Natural killer cell treated with Interleukin-12 subunit alpha and Interleukin-12 subunit beta and Interleukin-15 and Interleukin-18, amount 100 ng/mL, for 72 hours (primary cell): ENCODE data around the gene KRT35. TPM values are rescaled to one million over a fixed set of nuclear protein-coding genes. Genes with fewer than 3 reads are reported as not detected.

ENCODE experiments used
- ATAC-seq, 2 donors: fragments of 150-1000 bp; cut with Tn5 transposase in 1 of 2; sonication (Bioruptor Pico), chemical (Tn5 transposase) in 1 of 2; 2 replicates each; pipeline ENCODE4 v1.10.0; 2021
- DNase-seq: peaks from one replicate; pipeline ENCODE4 v3.0.0; 2022; ENCODE audit warnings: low spot score
- H3K27ac Mint-ChIP-seq, 2 donors: 1 replicate in 1 of 2; 2 replicates in 1 of 2; pipeline ENCODE4 v1.8.0; 2022; ENCODE audit warnings: mixed read lengths in 2 of 2, mild to moderate bottlenecking in 1 of 2, moderate library complexity in 1 of 2
- H3K27me3 Mint-ChIP-seq, 2 donors: 1 replicate in 1 of 2; 2 replicates in 1 of 2; pipeline ENCODE4 v1.8.0; 2022; ENCODE audit warnings: mixed read lengths in 2 of 2
- H3K36me3 Mint-ChIP-seq: one replicate; pipeline ENCODE4 v1.8.0; 2022; ENCODE audit warnings: mixed read lengths
- H3K4me1 Mint-ChIP-seq, 2 donors: 1 replicate in 1 of 2; 2 replicates in 1 of 2; pipeline ENCODE4 v1.8.0; 2022; ENCODE audit warnings: low read depth in 2 of 2, mixed read lengths in 2 of 2, mild to moderate bottlenecking in 1 of 2
- H3K4me3 Mint-ChIP-seq: one replicate; pipeline ENCODE4 v1.8.0; 2022; ENCODE audit warnings: mixed read lengths
- H3K9me3 Mint-ChIP-seq: 2 replicates; pipeline ENCODE4 v1.8.0; 2022; ENCODE audit warnings: mixed read lengths
- total RNA-seq, 2 donors: library from RNA; stranded (reverse); gene quantifications; one replicate each; pipeline ENCODE4 v1.2.3, GENCODE V29; 2022

The KRT35 gene
- total RNA-seq, 2 donors from 2014 or later: not detected

DNA sequence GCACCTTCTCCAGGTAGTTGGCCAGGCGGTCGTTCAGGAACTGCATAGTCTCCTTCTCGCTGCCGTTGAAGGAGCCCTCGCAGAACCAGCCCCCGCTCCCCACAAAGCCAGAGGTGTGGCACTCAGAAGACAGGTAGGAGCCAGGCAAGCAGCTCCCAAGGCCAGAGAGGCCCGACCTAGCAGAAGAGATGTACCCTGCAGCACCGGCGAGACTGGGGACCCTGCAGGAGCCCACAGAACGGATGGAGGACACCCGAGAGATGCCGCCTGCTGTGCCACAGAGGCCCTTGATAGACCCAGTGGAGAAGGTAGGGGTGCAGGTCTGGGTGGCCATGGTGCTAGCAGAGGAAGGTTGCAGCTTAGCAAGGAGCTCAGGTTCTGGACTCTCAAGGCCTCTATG is 8.6 kb upstream of the KRT35 start, which contains the start of gene KRT36:
Gene KRT36, minus strand, starts transcription at position 380 of the 400 bp plus-strand sequence. Its CDS starts 46 bp downstream, at position 334.
- Mint-ChIP-seq H3K27me3 (no peaks in the 10 kb centered on the region), H3K27ac (no peak within 1 kb of the TSS), H3K9me3 (no peaks in the 10 kb centered on the region), H3K4me3 (no peak within 1 kb of the TSS), H3K4me1 (no peaks in the 10 kb centered on the region), H3K36me3 (no peaks in the 10 kb centered on the region)
- ATAC-seq: no peak
- DNase-seq: peak; percentile 26

GRCh38 chr17:41486809-41487530 is 6.0 kb upstream of the KRT35 start:
- no peak overlapping the region for H3K4me3 Mint-ChIP-seq
- ATAC-seq: no peak
- H3K27ac Mint-ChIP-seq: no peak overlapping the region
- no peaks in the 10 kb centered on the region for H3K36me3 Mint-ChIP-seq
- H3K9me3 Mint-ChIP-seq: no peaks in the 10 kb centered on the region
- DNase-seq: peak; percentile 45
- H3K27me3 Mint-ChIP-seq: peaks cover 0 to 4% of the 10 kb centered on the region in 2 donors
- no peaks in the 10 kb centered on the region for H3K4me1 Mint-ChIP-seq

GRCh38 chr17:41486316-41486715 is 5.4 kb upstream of the KRT35 start:
- Mint-ChIP-seq H3K27me3 (peaks cover 0 to 4% of the 10 kb centered on the region in 2 donors), H3K4me3 (no peak overlapping the region), H3K36me3 (no peaks in the 10 kb centered on the region), H3K4me1 (no peaks in the 10 kb centered on the region), H3K9me3 (no peaks in the 10 kb centered on the region), H3K27ac (no peak overlapping the region)
- DNase-seq (peak; percentile 10), ATAC-seq (no peak)

DNA sequence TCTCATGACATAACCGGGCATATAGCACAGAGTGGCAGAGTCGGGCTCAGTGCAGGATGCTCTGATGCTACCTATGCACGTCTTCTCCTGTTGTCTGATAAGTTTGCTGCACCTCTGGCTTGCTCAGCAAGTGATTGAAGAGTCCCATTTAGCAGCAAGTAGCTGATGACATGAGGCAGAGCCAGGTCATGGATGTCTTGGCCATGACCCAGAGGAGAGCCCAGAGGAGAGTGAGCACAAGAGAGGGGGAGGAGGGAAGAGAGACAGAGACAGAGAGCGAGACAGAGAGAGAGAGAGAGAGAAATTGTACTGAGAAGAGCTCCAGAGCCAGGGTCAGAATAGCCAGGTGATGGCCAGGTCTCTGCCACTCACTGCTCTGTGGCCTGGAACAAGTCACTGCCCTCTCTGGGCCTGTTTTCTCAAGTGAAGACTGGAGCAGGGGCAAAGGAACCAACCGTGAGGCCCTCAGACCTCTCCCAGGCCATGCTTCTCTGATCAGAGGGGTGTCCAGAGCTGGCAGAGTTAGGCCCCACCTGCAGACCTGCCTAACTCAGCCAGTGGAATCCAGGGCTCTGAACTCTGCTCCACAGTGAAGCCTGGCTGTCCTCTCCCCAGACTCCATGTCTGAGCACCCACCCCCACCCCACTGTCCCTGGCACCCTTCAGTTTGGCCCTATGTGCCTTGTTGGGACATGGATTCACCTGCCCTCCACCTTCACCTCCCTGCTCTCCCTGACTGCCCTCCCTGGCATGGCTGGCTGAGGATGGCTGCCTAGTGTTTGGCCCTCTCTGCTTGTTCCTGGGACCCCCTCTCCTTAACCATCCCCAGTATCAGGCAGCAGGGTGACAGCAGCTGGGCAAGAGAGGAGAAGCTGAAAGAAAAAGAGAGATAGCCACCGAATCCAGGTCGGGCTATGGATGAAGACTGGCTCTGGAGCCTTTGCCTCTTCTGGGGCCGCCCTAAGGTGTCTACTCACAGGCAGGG is 4.3 kb upstream of the KRT35 start:
- DNase-seq (peak; percentile 23), ATAC-seq (no peak)
- Mint-ChIP-seq H3K4me3 (no peak overlapping the region), H3K36me3 (no peaks in the 10 kb centered on the region), H3K27ac (no peak overlapping the region), H3K27me3 (peaks cover 0 to 4% of the 10 kb centered on the region in 2 donors), H3K4me1 (no peaks in the 10 kb centered on the region), H3K9me3 (no peaks in the 10 kb centered on the region)

DNA sequence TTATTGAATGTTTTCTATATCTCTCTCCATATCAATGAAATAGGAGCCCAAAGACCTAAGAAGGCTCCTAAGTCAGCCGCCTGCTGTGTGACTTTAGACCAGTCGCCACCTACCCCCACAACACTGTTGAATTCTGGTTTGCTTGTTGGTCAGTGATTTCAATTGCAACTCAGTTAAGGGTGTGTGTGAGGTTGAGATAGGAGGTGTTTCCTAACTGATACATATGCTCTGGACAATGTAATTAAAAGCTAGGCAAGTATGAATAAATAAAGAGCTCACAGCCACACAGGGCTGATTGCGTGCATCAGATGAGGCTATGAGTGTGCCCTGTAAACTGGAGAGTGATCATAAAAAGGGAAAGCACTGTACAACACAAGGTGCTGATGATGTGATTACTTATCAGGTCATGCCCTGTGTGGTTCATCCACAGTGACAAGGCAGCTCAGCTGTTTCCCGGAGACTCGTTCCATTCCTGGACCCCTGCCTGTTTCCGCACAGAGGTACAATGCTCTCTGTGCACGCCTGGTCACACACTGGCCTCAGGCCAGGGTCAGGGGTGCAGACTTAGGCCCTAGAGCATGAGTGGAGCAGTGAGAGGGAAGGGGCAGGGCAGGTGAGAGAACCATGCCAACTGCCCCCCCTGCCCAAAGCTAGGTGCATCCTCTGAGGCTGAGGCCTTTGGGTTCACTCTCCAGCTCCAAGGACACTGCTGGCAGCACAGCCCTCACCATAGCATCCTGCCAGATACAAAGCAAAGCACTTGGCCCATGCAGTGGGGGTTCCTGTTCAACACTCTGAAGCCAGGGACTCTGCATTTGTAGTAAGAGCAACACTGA is 3.3 kb upstream of the KRT35 start:
- DNase-seq (peak; percentile 25), ATAC-seq (no peak)
- Mint-ChIP-seq H3K4me3 (no peak overlapping the region), H3K36me3 (no peaks in the 10 kb centered on the region), H3K9me3 (no peaks in the 10 kb centered on the region), H3K4me1 (no peaks in the 10 kb centered on the region), H3K27me3 (peaks cover 0 to 4% of the 10 kb centered on the region in 2 donors), H3K27ac (no peak overlapping the region)

- DNase-seq: no peak
- H3K36me3 Mint-ChIP-seq: no peaks in the 10 kb centered on the region
- peaks cover 0 to 4% of the 10 kb centered on the region in 2 donors for H3K27me3 Mint-ChIP-seq
- H3K9me3 Mint-ChIP-seq: no peaks in the 10 kb centered on the region
- no peak overlapping the region for H3K4me3 Mint-ChIP-seq
- no peak for ATAC-seq
- H3K27ac Mint-ChIP-seq: no peak overlapping the region
- no peaks in the 10 kb centered on the region for H3K4me1 Mint-ChIP-seq
These were observed 2.6 kb upstream of the KRT35 start for GRCh38 chr17:41483531-41483930.

DNA sequence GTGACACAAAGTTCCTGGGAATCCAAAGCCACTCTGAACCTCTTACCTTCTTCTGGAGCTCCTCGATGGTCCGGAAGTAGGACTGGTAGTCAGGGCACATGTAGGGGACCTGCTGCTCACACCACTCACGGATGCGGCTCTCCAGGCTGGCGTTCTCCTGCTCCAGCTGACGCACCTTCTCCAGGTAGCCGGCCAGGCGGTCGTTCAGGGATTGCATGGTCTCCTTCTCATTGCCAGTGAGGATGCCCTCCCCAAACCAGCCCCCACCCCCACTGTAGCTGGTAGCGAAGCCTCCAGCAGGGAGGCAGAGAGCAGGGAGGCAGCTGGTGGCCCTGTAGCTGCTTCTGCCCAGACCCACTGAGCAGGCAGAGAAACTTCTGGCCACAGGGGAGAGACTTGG is 370 bp downstream of the KRT35 start:
- Mint-ChIP-seq H3K36me3 (no peaks in the 10 kb centered on the region), H3K27ac (no peak overlapping the region), H3K9me3 (no peaks in the 10 kb centered on the region), H3K27me3 (peaks cover 0 to 4% of the 10 kb centered on the region in 2 donors), H3K4me3 (no peak overlapping the region), H3K4me1 (no peaks in the 10 kb centered on the region)
- ATAC-seq (no peak), DNase-seq (no peak)

GRCh38 chr17:41480136-41480535 is 815 bp downstream of the KRT35 start:
- no peak for ATAC-seq
- no peak for DNase-seq
- no peak overlapping the region for H3K4me3 Mint-ChIP-seq
- H3K27me3 Mint-ChIP-seq: peaks cover 0 to 4% of the 10 kb centered on the region in 2 donors
- no peak overlapping the region for H3K27ac Mint-ChIP-seq
- no peaks in the 10 kb centered on the region for H3K36me3 Mint-ChIP-seq
- no peaks in the 10 kb centered on the region for H3K4me1 Mint-ChIP-seq
- H3K9me3 Mint-ChIP-seq: no peaks in the 10 kb centered on the region

DNA sequence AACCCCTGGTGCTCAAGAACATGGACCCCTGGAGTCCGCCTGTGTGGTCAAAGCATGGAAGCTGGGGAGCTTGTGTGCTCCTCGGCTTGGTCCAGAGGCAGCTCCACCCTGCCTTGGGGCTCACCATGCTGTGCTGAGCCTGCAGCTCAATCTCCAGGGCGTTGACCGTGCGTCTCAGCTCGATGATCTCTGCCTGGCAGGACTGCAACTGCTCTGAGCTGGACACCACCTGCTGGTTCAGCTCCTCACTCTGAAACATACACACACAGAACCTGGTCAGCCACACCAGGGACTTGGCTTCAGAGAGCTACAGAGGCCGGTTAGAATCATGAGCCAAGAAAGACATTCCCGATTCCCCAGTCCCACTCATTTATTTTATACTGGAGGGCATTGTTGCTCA is 2.7 kb downstream of the KRT35 start:
- Mint-ChIP-seq H3K4me3 (no peak overlapping the region), H3K9me3 (no peaks in the 10 kb centered on the region), H3K27me3 (peaks cover under 1 to 5% of the 10 kb centered on the region in 2 donors), H3K36me3 (no peaks in the 10 kb centered on the region), H3K27ac (no peak overlapping the region), H3K4me1 (no peaks in the 10 kb centered on the region)
- ATAC-seq: no peak
- DNase-seq: no peak

DNA sequence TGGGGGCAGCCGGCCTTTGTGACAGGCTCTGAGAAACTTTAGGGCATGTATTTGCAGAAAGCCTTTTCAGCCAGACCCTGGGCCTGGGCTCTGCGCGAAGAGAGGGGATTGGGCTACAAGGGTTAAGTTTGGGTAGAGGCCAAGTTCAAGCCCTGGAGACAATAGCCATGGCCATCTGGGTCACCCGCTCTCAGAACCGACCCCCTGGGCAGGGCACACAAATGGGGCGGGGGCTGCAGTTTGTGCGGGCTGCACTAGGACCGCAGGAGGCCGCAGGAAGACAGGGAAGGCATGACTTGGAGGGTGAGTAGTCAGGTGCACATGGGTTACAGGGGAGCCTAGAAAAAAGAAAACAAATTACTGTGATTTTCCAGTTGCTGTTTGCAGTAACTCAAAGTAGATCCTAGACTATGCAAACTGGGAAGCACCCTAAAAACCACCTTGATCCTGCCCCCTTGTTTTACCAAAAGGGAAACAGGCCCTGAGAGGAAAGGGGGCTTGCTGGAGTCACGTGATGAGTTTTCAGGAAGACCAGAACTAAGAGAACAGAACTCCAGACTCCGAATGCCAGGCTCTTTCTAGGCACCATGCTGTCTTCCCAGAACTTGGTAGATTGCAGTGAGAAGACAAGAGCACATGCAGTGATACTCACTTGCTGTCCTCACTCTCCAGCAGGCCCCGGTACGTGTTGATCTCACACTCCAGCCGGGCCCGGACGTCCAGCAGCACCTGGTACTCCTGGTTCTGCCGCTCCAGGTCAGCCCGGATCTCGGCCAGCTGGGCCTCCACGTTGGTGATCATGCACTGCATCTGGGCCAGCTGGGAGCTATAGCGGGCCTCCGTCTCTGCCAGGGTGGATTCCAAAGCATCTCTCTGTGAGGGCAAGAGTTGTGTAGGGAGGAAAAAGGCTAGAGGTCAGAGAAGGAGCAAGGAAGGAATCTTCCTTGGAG is 3.8 kb downstream of the KRT35 start:
- peaks cover 7% of the 10 kb centered on the region in 2 donors for H3K27me3 Mint-ChIP-seq
- H3K9me3 Mint-ChIP-seq: no peaks in the 10 kb centered on the region
- H3K27ac Mint-ChIP-seq: no peak overlapping the region
- no peak overlapping the region for H3K4me3 Mint-ChIP-seq
- DNase-seq: no peak
- no peaks in the 10 kb centered on the region for H3K4me1 Mint-ChIP-seq
- no peaks in the 10 kb centered on the region for H3K36me3 Mint-ChIP-seq
- ATAC-seq: no peak

- H3K9me3 Mint-ChIP-seq: no peaks in the 10 kb centered on the region
- peaks cover 7% of the 10 kb centered on the region in 2 donors for H3K27me3 Mint-ChIP-seq
- no peak overlapping the region for H3K27ac Mint-ChIP-seq
- no peaks in the 10 kb centered on the region for H3K36me3 Mint-ChIP-seq
- no peak overlapping the region for H3K4me3 Mint-ChIP-seq
- DNase-seq: no peak
- no peaks in the 10 kb centered on the region for H3K4me1 Mint-ChIP-seq
- ATAC-seq: no peak
These were observed 5.5 kb downstream of the KRT35 start for GRCh38 chr17:41475421-41475820.

GRCh38 chr17:41474863-41475262 is 6.1 kb downstream of the KRT35 start:
- Mint-ChIP-seq H3K4me3 (no peak overlapping the region), H3K4me1 (no peaks in the 10 kb centered on the region), H3K27me3 (peaks cover 7% of the 10 kb centered on the region in 2 donors), H3K9me3 (no peaks in the 10 kb centered on the region), H3K36me3 (no peaks in the 10 kb centered on the region), H3K27ac (no peak overlapping the region)
- DNase-seq (no peak), ATAC-seq (no peak)
